ENCODE results near the gene GAS2. TPM values are rescaled to one million over a fixed set of nuclear protein-coding genes. Genes with fewer than 3 reads are reported as not detected.

The GAS2 gene
- total and polyA plus RNA-seq, 9 of the 15 experiments (the other 6 are each of a cell fraction or from before 2014, with no cell fraction given), result 0.77 to 1.9 (median 1.1) TPM

GRCh38 chr11:22625448-22626287 lies 40.7 kb upstream of the GAS2 start, which contains the start of gene FANCF (continued):
- TF ChIP-seq FOXO4 (CRISPR knock-in tag; IDR thresholded peaks at IDR 0.05), result no peak
- no peak for TF ChIP-seq SREBF1 (IDR thresholded peaks at IDR 0.05; ENCODE audit: borderline replicate concordance, low read depth, low read length)
- TF ChIP-seq ARID4B (CRISPR knock-in tag; IDR thresholded peaks at IDR 0.05), result peak; percentile 93
- TF ChIP-seq ZNF280A (IDR thresholded peaks at IDR 0.05; ENCODE audit: low read depth, partially characterized antibody), result no peak
- peak; percentile 95 for TF ChIP-seq CXXC5 (CRISPR knock-in tag; IDR thresholded peaks at IDR 0.05)
- peak; percentile 97 for TF ChIP-seq ELF1 (tag; IDR thresholded peaks at IDR 0.05)
- TF ChIP-seq CREBBP (IDR thresholded peaks at IDR 0.05; ENCODE audit: low read depth, low read length), result no peak
- TF ChIP-seq NFIC (IDR thresholded peaks at IDR 0.05), result no peak; the same call in 1 of the 2 replicates
- TF ChIP-seq KLF10 (CRISPR knock-in tag; IDR thresholded peaks at IDR 0.05), result no peak
- no peak for TF ChIP-seq ZNF785 (CRISPR knock-in tag; IDR thresholded peaks at IDR 0.05)
- no peak; the same call in 1 of the 2 replicates for TF ChIP-seq EHMT2 (IDR thresholded peaks at IDR 0.05)
- no peak for TF ChIP-seq USF2 (CRISPR knock-in tag; IDR thresholded peaks at IDR 0.05)
- TF ChIP-seq SRSF3 (IDR thresholded peaks at IDR 0.05; ENCODE audit: insufficient read depth, low read length), result no peak
- 0 out of 2 replicates have a peak, but pooled peaks have one; percentile 39 for TF ChIP-seq ZNF584 (CRISPR knock-in tag; IDR thresholded peaks at IDR 0.05; ENCODE audit: low read depth)
- TF ChIP-seq FOXK2 (conservative IDR thresholded peaks at IDR 0.05 in 1 of 2, IDR thresholded peaks at IDR 0.05 in 1 of 2; ENCODE audit: low read depth in 2 of 2), result peak in 1 of 2 experiments; percentile 42; a peak in 2 of 4 replicates
- no peak for TF ChIP-seq BHLHE40 (IDR thresholded peaks at IDR 0.05; ENCODE audit: low read length)
- no peak for TF ChIP-seq ZNF282 (CRISPR knock-in tag; IDR thresholded peaks at IDR 0.05)
- TF ChIP-seq TRIM28 (IDR thresholded peaks at IDR 0.05), result no peak
- TF ChIP-seq MEIS2 (IDR thresholded peaks at IDR 0.05; ENCODE audit: partially characterized antibody), result peak; percentile 9
- TF ChIP-seq ZNF140 (CRISPR knock-in tag; IDR thresholded peaks at IDR 0.05), result no peak

All from K562 (cell line).